DND-41 (cell line): ENCODE measurements around the gene TEAD1.
"Not testable (repeated sequence)": the region's sequence is repeated elsewhere in the genome, so short reads cannot be mapped to it uniquely, and the experiment has no call there.

Experiments used
- ATAC-seq: fragments of 200-7000 bp; cut with Tn5 transposase; 3 replicates; pipeline ENCODE4 v1.9.1; 2021; ENCODE audit warnings: low read depth; ENCODE audit not compliant: insufficient read depth
- DNase-seq: peaks from one replicate; pipeline ENCODE4 v3.0.0-alpha.2; 2020
- H2AFZ ChIP-seq: 2 replicates; pipeline ENCODE4 v1.6.0; 2012; ENCODE audit warnings: low read depth, low read length
- H3K27ac ChIP-seq: 2 replicates; pipeline ENCODE4 v1.5.1; 2012; ENCODE audit warnings: low read length, inconsistent platforms
- H3K27me3 ChIP-seq: fragments of 200-600 bp; sonication (generic); 2 replicates; pipeline ENCODE4 v1.6.0; 2012; ENCODE audit warnings: low read length, mild to moderate bottlenecking, inconsistent platforms; ENCODE audit not compliant: insufficient read depth, poor library complexity
- H3K36me3 ChIP-seq: 2 replicates; pipeline ENCODE4 v1.5.1; 2012; ENCODE audit warnings: low read length, inconsistent platforms; ENCODE audit not compliant: insufficient read depth
- H3K4me1 ChIP-seq: 2 replicates; pipeline ENCODE4 v1.5.1; 2012; ENCODE audit warnings: mild to moderate bottlenecking, low read length; ENCODE audit not compliant: insufficient read depth
- H3K4me2 ChIP-seq: 2 replicates; pipeline ENCODE4 v1.6.0; 2012; ENCODE audit warnings: mild to moderate bottlenecking, moderate library complexity, low read length, inconsistent platforms; ENCODE audit not compliant: insufficient read depth
- H3K4me3 ChIP-seq, 2 experiments: fragments of 200-600 bp in 1 of 2; shearing (Covaris generic) in 1 of 2; 2 replicates each; pipeline ENCODE4 v1.5.1; 2012 to 2016; ENCODE audit warnings: inconsistent platforms in 2 of 2, low read length in 2 of 2, mild to moderate bottlenecking in 2 of 2, low read depth in 1 of 2, moderate library complexity in 1 of 2
- H3K79me2 ChIP-seq: 2 replicates; pipeline ENCODE4 v1.6.0; 2012; ENCODE audit warnings: low read length, inconsistent platforms; ENCODE audit not compliant: insufficient read depth
- H3K9ac ChIP-seq: 2 replicates; pipeline ENCODE4 v1.6.0; 2012; ENCODE audit warnings: low read depth, mild to moderate bottlenecking, inconsistent platforms, low read length, moderate library complexity
- H3K9me3 ChIP-seq: 2 replicates; pipeline ENCODE4 v1.5.1; 2012; ENCODE audit warnings: low read length, moderate library complexity, mild to moderate bottlenecking, inconsistent platforms; ENCODE audit not compliant: insufficient read depth, severe bottlenecking
- H4K20me1 ChIP-seq: 2 replicates; pipeline ENCODE4 v1.6.0; 2012; ENCODE audit warnings: low read length; ENCODE audit not compliant: insufficient read depth
- CTCF ChIP-seq: IDR thresholded peaks from 2 replicates; pipeline ENCODE4 v1.5.1; 2012; ENCODE audit warnings: borderline replicate concordance, low read length, moderate library complexity, mild to moderate bottlenecking; ENCODE audit not compliant: poor library complexity, severe bottlenecking; ENCODE audit errors: extremely low read depth
- EZH2 ChIP-seq: IDR thresholded peaks from 3 replicates; pipeline ENCODE4 v1.6.1; 2012; ENCODE audit warnings: borderline replicate concordance, low read depth, mild to moderate bottlenecking, moderate library complexity, low read length, inconsistent platforms; ENCODE audit not compliant: severe bottlenecking

TEAD1 gene

GRCh38 chr11:12757416-12757815, 83.2 kb downstream of the TEAD1 start:
- Histone ChIP-seq H3K9me3 (no peaks in the 10 kb centered on the region), H3K36me3 (no peaks in the 10 kb centered on the region), H4K20me1 (no peaks in the 10 kb centered on the region), H3K27me3 (peaks cover 3% of the 10 kb centered on the region), H3K27ac (no peak overlapping the region), H3K4me3 (no peak overlapping the region), H3K9ac (no peak overlapping the region), H2AFZ (no peak overlapping the region), H3K4me1 (no peaks in the 10 kb centered on the region), H3K79me2 (no peaks in the 10 kb centered on the region), H3K4me2 (no peak overlapping the region)
- DNase-seq (no peak), ATAC-seq (no peak)
- TF ChIP-seq EZH2 (no peak), CTCF (no peak)

DNA sequence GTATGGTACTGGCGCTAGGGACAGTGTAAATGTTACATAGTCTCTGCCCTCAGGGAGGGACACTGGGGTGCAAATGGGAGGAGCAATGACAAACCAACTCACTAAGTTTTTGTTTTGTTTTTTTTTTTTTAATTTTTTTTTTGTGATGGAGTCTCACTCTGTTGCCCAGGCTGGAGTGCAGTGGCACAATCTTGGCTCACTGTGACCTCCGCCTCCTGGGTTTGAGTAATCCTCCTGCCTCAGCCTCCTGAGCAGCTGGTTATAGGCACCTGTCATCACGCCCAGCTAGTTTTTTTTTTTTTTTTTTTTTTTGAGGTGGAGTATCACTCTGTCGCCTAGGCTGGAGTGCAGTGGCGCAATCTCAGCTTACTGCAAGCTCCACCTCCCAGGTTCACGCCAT, 83.9 kb downstream of the TEAD1 start:
- H3K4me2 ChIP-seq, H3K9ac ChIP-seq, H3K27ac ChIP-seq, H3K36me3 ChIP-seq, H3K4me3 ChIP-seq, H3K9me3 ChIP-seq, H2AFZ ChIP-seq, ATAC-seq, H3K79me2 ChIP-seq, H3K27me3 ChIP-seq, H4K20me1 ChIP-seq, H3K4me1 ChIP-seq, DNase-seq: not testable (repeated sequence)

- DNase-seq = no peak
- Histone ChIP-seq H3K9me3 (no peaks in the 10 kb centered on the region), H4K20me1 (no peaks in the 10 kb centered on the region)
Observed at GRCh38 chr11:12761029-12761428, 86.8 kb downstream of the TEAD1 start.

DNA sequence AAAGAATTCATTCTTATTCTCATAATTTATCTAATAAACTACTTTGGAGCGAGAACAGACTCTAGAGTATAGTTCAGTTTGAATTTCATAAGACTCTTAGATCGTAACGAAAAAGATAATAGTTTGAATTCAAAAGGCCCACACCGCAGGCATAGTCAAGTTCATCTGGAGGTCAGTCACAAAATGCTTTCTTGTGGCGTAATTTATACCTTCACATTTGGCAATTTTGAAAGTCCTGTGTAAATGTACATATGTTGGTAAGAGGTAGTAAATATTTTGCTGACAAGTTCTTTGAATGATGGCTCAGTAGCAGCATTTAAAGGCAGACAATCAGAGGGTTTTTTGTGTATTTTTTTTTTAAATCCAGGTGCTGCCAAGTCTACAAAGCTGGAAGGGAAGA, 88.1 kb downstream of the TEAD1 start:
- H4K20me1 ChIP-seq = no peaks in the 10 kb centered on the region
- DNase-seq = no peak
- TF ChIP-seq CTCF = no peak
- TF ChIP-seq EZH2 = no peak

More at GRCh38 chr11:12761029-12761428, 86.8 kb downstream of the TEAD1 start:
- Histone ChIP-seq H3K79me2 (no peaks in the 10 kb centered on the region), H3K27me3 (peaks cover 12% of the 10 kb centered on the region), H3K36me3 (no peaks in the 10 kb centered on the region), H3K4me3 (no peak overlapping the region), H2AFZ (no peak overlapping the region), H3K27ac (no peak overlapping the region), H3K4me1 (no peaks in the 10 kb centered on the region), H3K4me2 (no peak overlapping the region), H3K9ac (no peak overlapping the region)
- TF ChIP-seq EZH2 (no peak), CTCF (peak; percentile 11)
- no peak for ATAC-seq

More for the DNA sequence above, 88.1 kb downstream of the TEAD1 start:
- H3K4me1 ChIP-seq = no peaks in the 10 kb centered on the region
- H2AFZ ChIP-seq = no peak overlapping the region
- H3K36me3 ChIP-seq = no peaks in the 10 kb centered on the region
- H3K9me3 ChIP-seq = no peaks in the 10 kb centered on the region
- H3K27me3 ChIP-seq = peaks cover 14% of the 10 kb centered on the region
- H3K79me2 ChIP-seq = no peaks in the 10 kb centered on the region
- ATAC-seq = no peak
- no peak overlapping the region for H3K9ac ChIP-seq
- H3K27ac ChIP-seq = no peak overlapping the region
- H3K4me3 ChIP-seq = no peak overlapping the region
- no peak overlapping the region for H3K4me2 ChIP-seq
